ENCODE data around the gene TCHH. TPM values are rescaled to one million over a fixed set of nuclear protein-coding genes. Genes with fewer than 3 reads are reported as not detected.

The TCHH gene
- total and polyA plus RNA-seq, 2 donors (not counting 3 experiments of a cell fraction or from before 2014, with no cell fraction given): not detected

GRCh38 chr1:152118915-152119314 is 3.7 kb upstream of the TCHH start:
- no peak overlapping the region for H3K9ac ChIP-seq (replicated peaks; ENCODE audit: extremely low read depth, insufficient read depth, low read length)
- peaks cover 19 to 39% of the 10 kb centered on the region in 2 experiments for H3K27me3 ChIP-seq (ENCODE audit: control insufficient read depth in 2 of 2, insufficient read depth in 2 of 2, low read length in 2 of 2)
- FAIRE-seq (no peak), DNase-seq (ENCODE audit: low read depth, low spot score) (no peak)
- no peaks in the 10 kb centered on the region for H3K9me1 ChIP-seq (replicated peaks; ENCODE audit: control insufficient read depth, extremely low read depth, insufficient read depth, low read length)
- H3K4me1 ChIP-seq (ENCODE audit: control insufficient read depth, extremely low read depth, insufficient read depth, low read length): no peaks in the 10 kb centered on the region
- no peak overlapping the region for H3K27ac ChIP-seq (ENCODE audit: insufficient read depth, low read depth, low read length)
- ChIA-PET POLR2A (no interaction called here), CTCF (interaction anchor here (0.8 to 1.6 kb wide), 3 partner anchors 70 to 340 kb away, joined by 3 read pairs; no protein-coding TSS in a partner anchor)
- H3K36me3 ChIP-seq (ENCODE audit: control insufficient read depth in 2 of 2, extremely low read depth in 1 of 2, insufficient read depth in 2 of 2, low read length in 2 of 2): no peaks in the 10 kb centered on the region
- no peaks in the 10 kb centered on the region for H3K79me2 ChIP-seq (ENCODE audit: control insufficient read depth, insufficient read depth, low read length)
- BruUV-seq (replicated peaks): no TSS peak
- intact Hi-C loops (cut with micrococcal nuclease): no loop called here
- H3K4me3 ChIP-seq (replicated peaks in 1 of 3; ENCODE audit: insufficient read depth in 1 of 3, low read depth in 1 of 3, low read length in 3 of 3): no peak overlapping the region
- dilution Hi-C loops (cut with MboI; ENCODE audit: extremely low pct_ligation_motif_present, low sequenced_read_pairs): no loop called here
- H2AFZ ChIP-seq (ENCODE audit: low read depth, low read length): no peak overlapping the region
- no peaks in the 10 kb centered on the region for H3K9me3 ChIP-seq (replicated peaks; ENCODE audit: control insufficient read depth, insufficient read depth, low read length)
- no peak for TF ChIP-seq GATA2 (IDR thresholded peaks at IDR 0.05; ENCODE audit: insufficient read depth, insufficient read length, low read depth, low read length)
- no peak for TF ChIP-seq MYC (IDR thresholded peaks at IDR 0.05; ENCODE audit: low read depth, low read length)
- TF ChIP-seq POLR2A (IDR thresholded peaks at IDR 0.05; ENCODE audit: low read depth, low read length): no peak
- no peak for TF ChIP-seq EZH2 (IDR thresholded peaks at IDR 0.05; ENCODE audit: borderline replicate concordance, low read depth, low read length, severe bottlenecking)
- no peak for TF ChIP-seq POLR2AphosphoS5 (IDR thresholded peaks at IDR 0.05; ENCODE audit: insufficient read depth, low read depth, low read length)
- TF ChIP-seq JUN (IDR thresholded peaks at IDR 0.05; ENCODE audit: borderline replicate concordance, insufficient read depth, insufficient read length, low read depth): no peak
- H4K20me1 ChIP-seq (replicated peaks; ENCODE audit: control insufficient read depth, extremely low read depth, insufficient read depth, low read length): no peaks in the 10 kb centered on the region
- H3K4me2 ChIP-seq (ENCODE audit: insufficient read depth, low read length): no peak overlapping the region

- Histone ChIP-seq H2AFZ (ENCODE audit: low read depth, low read length) (no peak overlapping the region), H3K9ac (replicated peaks; ENCODE audit: extremely low read depth, insufficient read depth, low read length) (no peak overlapping the region), H3K4me2 (ENCODE audit: insufficient read depth, low read length) (no peak overlapping the region), H3K9me1 (replicated peaks; ENCODE audit: control insufficient read depth, extremely low read depth, insufficient read depth, low read length) (no peaks in the 10 kb centered on the region), H3K27me3 (ENCODE audit: control insufficient read depth in 2 of 2, insufficient read depth in 2 of 2, low read length in 2 of 2) (peaks cover 62 to 89% of the 10 kb centered on the region in 2 experiments), H3K36me3 (ENCODE audit: control insufficient read depth in 2 of 2, extremely low read depth in 1 of 2, insufficient read depth in 2 of 2, low read length in 2 of 2) (no peaks in the 10 kb centered on the region), H3K79me2 (ENCODE audit: control insufficient read depth, insufficient read depth, low read length) (no peaks in the 10 kb centered on the region), H3K4me1 (ENCODE audit: control insufficient read depth, extremely low read depth, insufficient read depth, low read length) (peaks cover 33% of the 10 kb centered on the region), H3K9me3 (replicated peaks; ENCODE audit: control insufficient read depth, insufficient read depth, low read length) (no peaks in the 10 kb centered on the region), H3K4me3 (replicated peaks in 1 of 3; ENCODE audit: insufficient read depth in 1 of 3, low read depth in 1 of 3, low read length in 3 of 3) (no peak overlapping the region), H3K27ac (ENCODE audit: insufficient read depth, low read depth, low read length) (no peak overlapping the region), H4K20me1 (replicated peaks; ENCODE audit: control insufficient read depth, extremely low read depth, insufficient read depth, low read length) (no peaks in the 10 kb centered on the region)
- TF ChIP-seq EZH2 (IDR thresholded peaks at IDR 0.05; ENCODE audit: borderline replicate concordance, low read depth, low read length, severe bottlenecking): peak; percentile 20
- no peak for TF ChIP-seq MAX (IDR thresholded peaks at IDR 0.05; ENCODE audit: insufficient read depth, insufficient read length)
- TF ChIP-seq JUN (IDR thresholded peaks at IDR 0.05; ENCODE audit: borderline replicate concordance, insufficient read depth, insufficient read length, low read depth): no peak
- no peak for FAIRE-seq
- ChIA-PET POLR2A (no interaction called here), CTCF (interaction anchor here (1.2 to 4.6 kb wide), 2 partner anchors 60 to 346 kb away, joined by 4 to 28 read pairs; no protein-coding TSS in a partner anchor)
- dilution Hi-C loops (cut with MboI; ENCODE audit: extremely low pct_ligation_motif_present, low sequenced_read_pairs): no loop called here
- intact Hi-C loops (cut with micrococcal nuclease): no loop called here
- no peak for DNase-seq (ENCODE audit: low read depth, low spot score)
- BruUV-seq (replicated peaks): no TSS peak
Measured at GRCh38 chr1:152112885-152113432, 2.3 kb downstream of the TCHH start.
